HL-60 (cell line): ENCODE data around the gene PSMB7.

Source experiments
- CTCF ChIP-seq: IDR thresholded peaks from one replicate; pipeline ENCODE4 v1.5.1; 2011; ENCODE audit warnings: low read length, control low read depth, inconsistent platforms; ENCODE audit not compliant: insufficient read depth
- GABPA ChIP-seq: IDR thresholded peaks from 2 replicates; pipeline ENCODE4 v1.6.1; 2012; ENCODE audit warnings: low read depth
- POLR2AphosphoS5 ChIP-seq: IDR thresholded peaks from 2 replicates; pipeline ENCODE4 v1.6.1; 2012; ENCODE audit warnings: low read depth
- TF ChIP-seq, protein P1 (sequence below): IDR thresholded peaks from 2 replicates; pipeline ENCODE4 v1.6.1; 2012; ENCODE audit warnings: low read depth; ENCODE audit not compliant: insufficient replicate concordance

DNA sequence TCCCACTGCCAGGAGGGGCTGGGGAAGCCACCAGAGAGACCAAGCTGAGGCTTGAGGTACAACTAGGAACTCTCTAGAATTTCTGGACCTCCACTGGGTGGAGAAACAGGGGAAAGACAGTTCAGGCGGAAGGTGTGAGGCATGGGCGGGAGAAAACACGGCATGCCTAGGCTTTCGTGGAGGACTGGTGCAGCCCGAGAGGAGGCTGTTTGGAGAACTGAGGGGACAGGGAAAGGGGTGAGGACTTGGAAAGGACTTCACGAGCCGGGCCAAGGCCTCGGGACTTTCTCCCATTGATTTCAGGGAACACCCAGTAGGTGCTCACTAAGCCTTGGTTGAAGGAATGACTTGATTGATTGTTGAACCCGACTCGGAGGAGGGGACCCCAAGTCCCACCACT is 25.5 kb upstream of the PSMB7 start:
- no peak for TF ChIP-seq GABPA
- no peak for TF ChIP-seq CTCF
- TF ChIP-seq POLR2AphosphoS5: no peak
- TF ChIP-seq, protein P1, sequence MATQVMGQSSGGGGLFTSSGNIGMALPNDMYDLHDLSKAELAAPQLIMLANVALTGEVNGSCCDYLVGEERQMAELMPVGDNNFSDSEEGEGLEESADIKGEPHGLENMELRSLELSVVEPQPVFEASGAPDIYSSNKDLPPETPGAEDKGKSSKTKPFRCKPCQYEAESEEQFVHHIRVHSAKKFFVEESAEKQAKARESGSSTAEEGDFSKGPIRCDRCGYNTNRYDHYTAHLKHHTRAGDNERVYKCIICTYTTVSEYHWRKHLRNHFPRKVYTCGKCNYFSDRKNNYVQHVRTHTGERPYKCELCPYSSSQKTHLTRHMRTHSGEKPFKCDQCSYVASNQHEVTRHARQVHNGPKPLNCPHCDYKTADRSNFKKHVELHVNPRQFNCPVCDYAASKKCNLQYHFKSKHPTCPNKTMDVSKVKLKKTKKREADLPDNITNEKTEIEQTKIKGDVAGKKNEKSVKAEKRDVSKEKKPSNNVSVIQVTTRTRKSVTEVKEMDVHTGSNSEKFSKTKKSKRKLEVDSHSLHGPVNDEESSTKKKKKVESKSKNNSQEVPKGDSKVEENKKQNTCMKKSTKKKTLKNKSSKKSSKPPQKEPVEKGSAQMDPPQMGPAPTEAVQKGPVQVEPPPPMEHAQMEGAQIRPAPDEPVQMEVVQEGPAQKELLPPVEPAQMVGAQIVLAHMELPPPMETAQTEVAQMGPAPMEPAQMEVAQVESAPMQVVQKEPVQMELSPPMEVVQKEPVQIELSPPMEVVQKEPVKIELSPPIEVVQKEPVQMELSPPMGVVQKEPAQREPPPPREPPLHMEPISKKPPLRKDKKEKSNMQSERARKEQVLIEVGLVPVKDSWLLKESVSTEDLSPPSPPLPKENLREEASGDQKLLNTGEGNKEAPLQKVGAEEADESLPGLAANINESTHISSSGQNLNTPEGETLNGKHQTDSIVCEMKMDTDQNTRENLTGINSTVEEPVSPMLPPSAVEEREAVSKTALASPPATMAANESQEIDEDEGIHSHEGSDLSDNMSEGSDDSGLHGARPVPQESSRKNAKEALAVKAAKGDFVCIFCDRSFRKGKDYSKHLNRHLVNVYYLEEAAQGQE: no peak
